Right forelimb (tissue), 1 donor: ENCODE results near the gene SFMBT1.

Source experiments
- DNase-seq: peaks from one replicate; pipeline ENCODE4 v3.0.0-alpha.2; 2018

The SFMBT1 gene

GRCh38 chr3:52986938-52987337, 58.9 kb downstream of the SFMBT1 start:
- no peak for DNase-seq

GRCh38 chr3:52986049-52986448, 59.8 kb downstream of the SFMBT1 start:
- DNase-seq: no peak

- no peak for DNase-seq
Measured at GRCh38 chr3:52983828-52984227, 62.0 kb downstream of the SFMBT1 start.

GRCh38 chr3:52983336-52983807, 62.5 kb downstream of the SFMBT1 start:
- DNase-seq: no peak

GRCh38 chr3:52982839-52983238, 63.0 kb downstream of the SFMBT1 start:
- no peak for DNase-seq

- no peak for DNase-seq
Measured at GRCh38 chr3:52979190-52979983, 66.5 kb downstream of the SFMBT1 start.

- DNase-seq: no peak
Measured at GRCh38 chr3:52978109-52978754, 67.6 kb downstream of the SFMBT1 start.

- no peak for DNase-seq
Measured at GRCh38 chr3:52973806-52974205, 72.1 kb downstream of the SFMBT1 start.

GRCh38 chr3:52971895-52972294, 74.0 kb downstream of the SFMBT1 start:
- DNase-seq: no peak

- DNase-seq: no peak
Measured at GRCh38 chr3:52967398-52967797, 78.5 kb downstream of the SFMBT1 start.

GRCh38 chr3:52962160-52962559, 83.7 kb downstream of the SFMBT1 start:
- no peak for DNase-seq

GRCh38 chr3:52959773-52960172, 86.1 kb downstream of the SFMBT1 start:
- DNase-seq: no peak

- no peak for DNase-seq
Measured at GRCh38 chr3:52939600-52939999, 106.3 kb downstream of the SFMBT1 start.

GRCh38 chr3:52934630-52935530, 111.0 kb downstream of the SFMBT1 start:
- no peak for DNase-seq

GRCh38 chr3:52931889-52932288, 114.0 kb downstream of the SFMBT1 start:
- DNase-seq: no peak

GRCh38 chr3:52931328-52931727, 114.5 kb downstream of the SFMBT1 start:
- no peak for DNase-seq

- DNase-seq: no peak
Measured at GRCh38 chr3:52930748-52931147, 115.1 kb downstream of the SFMBT1 start.

- no peak for DNase-seq
Measured at GRCh38 chr3:52926554-52926953, 119.3 kb downstream of the SFMBT1 start.

GRCh38 chr3:52925405-52926313, 120.2 kb downstream of the SFMBT1 start:
- no peak for DNase-seq

GRCh38 chr3:52923963-52924362, 121.9 kb downstream of the SFMBT1 start:
- no peak for DNase-seq

- DNase-seq: no peak
Measured at GRCh38 chr3:52920841-52921240, 125.0 kb downstream of the SFMBT1 start.

- DNase-seq: no peak
Measured at GRCh38 chr3:52917044-52917443, 128.8 kb downstream of the SFMBT1 start.
